Pancreas (tissue), 10 donors: ENCODE results near the gene POLD2. TPM values are rescaled to one million over a fixed set of nuclear protein-coding genes. Genes with fewer than 3 reads are reported as not detected.

Source experiments
- ATAC-seq, 4 donors: fragments of 200-7000 bp; cut with Tn5 transposase; one replicate each; pipeline versions ENCODE4 v1.8.0 to v1.9.1; 2020; ENCODE audit warnings: mild to moderate bottlenecking in 4 of 4, moderate library complexity in 4 of 4
- DNase-seq, 6 donors: peaks; one replicate each; pipeline ENCODE4 v3.0.0-alpha.2; 2020
- FAIRE-seq: peaks from 2 replicates; lab custom pipeline; 2012; peaks lifted over from hg19 to GRCh38; lab: Jason Lieb, UNC
- H3K27ac ChIP-seq, 4 donors: fragments of 200-600 bp; sonication (generic); 1 replicate in 3 of 4; 2 replicates in 1 of 4; pipeline versions ENCODE4 v1.5.0 to v1.8.0; 2020
- H3K27me3 ChIP-seq, 4 donors: fragments of 200-600 bp; one replicate each; pipeline ENCODE4 v1.8.0; 2021
- H3K36me3 ChIP-seq, 3 donors: fragments of 200-600 bp; sonication (generic) in 1 of 3; one replicate each; pipeline versions ENCODE4 v1.5.0 to v1.8.0; 2020 to 2021
- H3K4me1 ChIP-seq, 3 donors: fragments of 200-600 bp; one replicate each; pipeline ENCODE4 v1.8.0; 2021
- H3K4me3 ChIP-seq, 4 donors: fragments of 200-600 bp; sonication (generic) in 2 of 4; one replicate each; pipeline versions ENCODE4 v1.5.0 to v1.8.0; 2020 to 2021
- H3K9me3 ChIP-seq, 4 donors: fragments of 200-600 bp; one replicate each; pipeline ENCODE4 v1.8.0; 2021
- WGBS, 2 donors: extraction: QIAGEN DNeasy Blood & Tissue Kit; methylation state at CpG; one replicate each; pipeline ENCODE4 v1.1.7; 2013; 5-methylcytosine and 5-hydroxymethylcytosine counted together
- intact Hi-C, 3 donors: fragments of 100-400 bp; cut with DNase I; formaldehyde crosslinking; loops; one replicate each; pipeline versions ENCODE4 v1.11.1 to v1.14.2; 2022
- polyA plus RNA-seq, 2 donors: library from polyadenylated mRNA; stranded (reverse); fragments of 200-250 nt; gene quantifications; one replicate each; pipeline ENCODE4 v1.2.3, GENCODE V29; 2013
- total RNA-seq, 6 donors: library from RNA; stranded (reverse); fragmentation: NEBNext Ultra II Directional in 4 of 6; extraction: Animal tissue kit (Norgen Biotek cat#: 25700) in 4 of 6; gene quantifications; one replicate each; pipeline versions ENCODE4 v1.2.1 to v1.2.4, GENCODE V29; 2021 to 2023
- TF ChIP-seq, protein P1 (sequence below), 4 donors: fragments of 200-600 bp; sonication (generic) in 3 of 4; IDR thresholded peaks; one replicate each; pipeline versions ENCODE4 v1.5.0 to v1.8.0; 2021; ENCODE audit warnings: antibody characterized with exemption in 4 of 4
- donor health status: healthy with polysubstance abuse.
- donor health status: DM: no; HTN: no; CAD: no; lungs with moderate emphysema.
- donor health status: DM: no; HTN: no; CAD: no.
- donor health status: control.
- donor health status: control.
- donor health status: Bipolar disorder and iron deficiency.
- donor health status: DM: yes; HTN: yes; CAD: no.
- donor health status: DM: no; HTN: no; CAD: no.
- donor health status: DM: no; HTN: no; CAD: no.
- donor health status: DM: yes; HTN: yes; CAD: no.

Gene POLD2
- total and polyA plus RNA-seq, 8 donors, result 40.6 to 86.4 (median 54.7) TPM

- Histone ChIP-seq H3K36me3 (peaks cover 0 to 4% (median 0%) of the 10 kb centered on the region in 3 donors), H3K27me3 (no peaks in the 10 kb centered on the region), H3K4me3 (no peak overlapping the region), H3K4me1 (peaks cover 0 to 6% (median 0%) of the 10 kb centered on the region in 3 donors), H3K9me3 (no peaks in the 10 kb centered on the region), H3K27ac (no peak overlapping the region)
- 83 to 90% methylated on average over 4 of the region's 4 CpGs for WGBS, 2 donors
- ATAC-seq (no peak), DNase-seq (no peak), FAIRE-seq (no peak)
- TF ChIP-seq, protein P1, sequence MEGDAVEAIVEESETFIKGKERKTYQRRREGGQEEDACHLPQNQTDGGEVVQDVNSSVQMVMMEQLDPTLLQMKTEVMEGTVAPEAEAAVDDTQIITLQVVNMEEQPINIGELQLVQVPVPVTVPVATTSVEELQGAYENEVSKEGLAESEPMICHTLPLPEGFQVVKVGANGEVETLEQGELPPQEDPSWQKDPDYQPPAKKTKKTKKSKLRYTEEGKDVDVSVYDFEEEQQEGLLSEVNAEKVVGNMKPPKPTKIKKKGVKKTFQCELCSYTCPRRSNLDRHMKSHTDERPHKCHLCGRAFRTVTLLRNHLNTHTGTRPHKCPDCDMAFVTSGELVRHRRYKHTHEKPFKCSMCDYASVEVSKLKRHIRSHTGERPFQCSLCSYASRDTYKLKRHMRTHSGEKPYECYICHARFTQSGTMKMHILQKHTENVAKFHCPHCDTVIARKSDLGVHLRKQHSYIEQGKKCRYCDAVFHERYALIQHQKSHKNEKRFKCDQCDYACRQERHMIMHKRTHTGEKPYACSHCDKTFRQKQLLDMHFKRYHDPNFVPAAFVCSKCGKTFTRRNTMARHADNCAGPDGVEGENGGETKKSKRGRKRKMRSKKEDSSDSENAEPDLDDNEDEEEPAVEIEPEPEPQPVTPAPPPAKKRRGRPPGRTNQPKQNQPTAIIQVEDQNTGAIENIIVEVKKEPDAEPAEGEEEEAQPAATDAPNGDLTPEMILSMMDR (IDR thresholded peaks at IDR 0.05), result no peak
- intact Hi-C loops, result no loop called here
Measured at GRCh38 chr7:44084701-44085100, 38.6 kb downstream of the POLD2 start.

DNA sequence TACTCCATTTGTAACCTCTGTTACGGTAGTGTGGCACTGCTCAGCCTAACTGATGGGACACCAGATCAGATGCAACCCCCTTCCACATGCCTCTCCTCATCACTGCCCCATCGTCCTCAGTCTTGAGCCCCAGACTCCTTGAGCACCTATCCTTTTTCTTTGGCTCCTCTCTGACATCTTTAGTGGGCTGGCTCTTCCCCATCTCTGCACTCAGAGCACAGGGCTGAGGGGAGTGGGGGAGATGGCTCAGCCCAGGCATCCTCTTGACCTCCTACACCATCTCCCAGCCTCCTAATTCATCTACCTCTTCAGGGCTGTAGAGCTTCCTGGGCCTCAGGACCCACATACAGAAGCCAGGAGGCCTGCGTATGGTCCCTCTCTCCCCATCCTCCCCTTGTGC is 39.6 kb downstream of the POLD2 start:
- H3K27ac ChIP-seq, result no peak overlapping the region
- no peaks in the 10 kb centered on the region for H3K27me3 ChIP-seq
- H3K4me1 ChIP-seq, result peaks cover 0 to 6% (median 0%) of the 10 kb centered on the region in 3 donors
- H3K36me3 ChIP-seq, result peaks cover 0 to 9% (median 5%) of the 10 kb centered on the region in 3 donors
- 92 to 94% methylated on average over 3 of the region's 3 CpGs for WGBS, 2 donors
- intact Hi-C loops, result no loop called here
- ATAC-seq (no peak), FAIRE-seq (no peak), DNase-seq (no peak)
- H3K4me3 ChIP-seq, result no peak overlapping the region
- no peaks in the 10 kb centered on the region for H3K9me3 ChIP-seq
- TF ChIP-seq, protein P1 (IDR thresholded peaks at IDR 0.05), result no peak

- Histone ChIP-seq H3K9me3 (no peaks in the 10 kb centered on the region), H3K36me3 (peaks cover 0 to 20% (median 5%) of the 10 kb centered on the region in 3 donors), H3K4me1 (peaks cover 0 to 6% (median 0%) of the 10 kb centered on the region in 3 donors), H3K27me3 (no peaks in the 10 kb centered on the region), H3K27ac (peak overlapping the region; percentile 76 to 89 (median 82)), H3K4me3 (peak overlapping the region; percentile 40 to 89 (median 76))
- intact Hi-C loops, result no loop called here
- FAIRE-seq (no peak), ATAC-seq (peak; percentile 93 to 97 (median 94)), DNase-seq (peak; percentile 93 to 99 (median 99))
- TF ChIP-seq, protein P1 (IDR thresholded peaks at IDR 0.05), result peak in 1 of 4 donors; percentile 3
- WGBS, 2 donors, result 0 to 1% methylated on average over 41 to 54 of the region's 54 CpGs
Measured at GRCh38 chr7:44082541-44083207, 40.7 kb downstream of the POLD2 start.

DNA sequence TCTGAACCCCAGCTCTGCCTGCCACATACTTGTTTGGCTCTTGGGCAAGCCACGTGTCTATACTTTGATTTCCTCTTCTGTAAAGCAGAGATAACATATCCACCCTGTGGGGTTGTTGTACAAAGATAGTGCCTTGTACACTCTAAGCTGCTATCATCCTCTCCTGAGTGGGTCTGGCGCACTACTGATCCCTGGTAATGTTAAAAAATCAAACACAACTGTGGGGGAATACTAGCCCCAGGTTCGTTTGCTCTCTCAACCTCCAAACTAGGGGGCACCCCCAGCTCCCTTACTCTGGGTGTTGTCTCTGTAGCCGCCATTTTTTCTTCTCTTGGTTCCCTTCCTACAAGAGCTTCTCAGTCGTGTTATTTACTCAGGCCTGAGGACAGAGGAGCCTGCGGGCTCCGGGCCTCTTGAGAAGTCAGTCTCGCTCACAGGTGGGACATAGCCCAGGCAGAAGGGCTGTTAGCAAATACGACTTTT is 42.0 kb downstream of the POLD2 start:
- H3K4me1 ChIP-seq, result peaks cover 0 to 6% (median 0%) of the 10 kb centered on the region in 3 donors

More for the DNA sequence above, 42.0 kb downstream of the POLD2 start:
- no peak overlapping the region for H3K27ac ChIP-seq
- no peaks in the 10 kb centered on the region for H3K27me3 ChIP-seq
- intact Hi-C loops, result no loop called here
- TF ChIP-seq, protein P1 (IDR thresholded peaks at IDR 0.05), result no peak
- peaks cover 0 to 24% (median 5%) of the 10 kb centered on the region in 3 donors for H3K36me3 ChIP-seq
- no peak for DNase-seq
- H3K9me3 ChIP-seq, result no peaks in the 10 kb centered on the region
- no peak for ATAC-seq
- 35 to 42% methylated on average over 9 of the region's 9 CpGs for WGBS, 2 donors
- no peak for FAIRE-seq
- peak overlapping the region in 3 of 4 donors; percentile 76 to 89 (median 77) for H3K4me3 ChIP-seq
